PFSK-1 (cell line): Measurements from ENCODE around the gene ELOVL6.

ENCODE experiments used
- FOXP2 ChIP-seq: optimal IDR thresholded peaks from 2 replicates; pipeline ENCODE3; 2011; ENCODE audit warnings: borderline replicate concordance, control low read depth, inconsistent platforms; ENCODE audit not compliant: insufficient read depth; ENCODE audit errors: extremely low read length, extremely low read depth
- POLR2AphosphoS5 ChIP-seq: IDR thresholded peaks from 2 replicates; pipeline ENCODE4 v1.6.1; 2012; ENCODE audit warnings: low read depth, mild to moderate bottlenecking, control low read depth, low read length, moderate library complexity
- SIN3A ChIP-seq: IDR thresholded peaks from 2 replicates; pipeline ENCODE4 v1.6.1; 2012; ENCODE audit warnings: mild to moderate bottlenecking, low read length, moderate library complexity, borderline replicate concordance; ENCODE audit not compliant: insufficient read depth
- TAF1 ChIP-seq: IDR thresholded peaks from 2 replicates; pipeline ENCODE4 v1.6.1; 2012; ENCODE audit warnings: low read length, control low read depth, borderline replicate concordance; ENCODE audit not compliant: insufficient read depth
- TF ChIP-seq, protein P1 (sequence below), 2 experiments: IDR thresholded peaks; 2 replicates each; pipeline versions ENCODE4 v1.6.1 to v1.8.0; 2011 to 2012; ENCODE audit warnings: low read depth in 2 of 2, low read length in 2 of 2, control low read depth in 1 of 2, inconsistent platforms in 1 of 2, mild to moderate bottlenecking in 1 of 2, moderate library complexity in 1 of 2; ENCODE audit not compliant: insufficient read depth in 1 of 2

Gene ELOVL6

GRCh38 chr4:110074570-110074969 is 123.8 kb downstream of the ELOVL6 start:
- TF ChIP-seq FOXP2 (no peak), POLR2AphosphoS5 (no peak), TAF1 (no peak), SIN3A (no peak)
- TF ChIP-seq, protein P1, sequence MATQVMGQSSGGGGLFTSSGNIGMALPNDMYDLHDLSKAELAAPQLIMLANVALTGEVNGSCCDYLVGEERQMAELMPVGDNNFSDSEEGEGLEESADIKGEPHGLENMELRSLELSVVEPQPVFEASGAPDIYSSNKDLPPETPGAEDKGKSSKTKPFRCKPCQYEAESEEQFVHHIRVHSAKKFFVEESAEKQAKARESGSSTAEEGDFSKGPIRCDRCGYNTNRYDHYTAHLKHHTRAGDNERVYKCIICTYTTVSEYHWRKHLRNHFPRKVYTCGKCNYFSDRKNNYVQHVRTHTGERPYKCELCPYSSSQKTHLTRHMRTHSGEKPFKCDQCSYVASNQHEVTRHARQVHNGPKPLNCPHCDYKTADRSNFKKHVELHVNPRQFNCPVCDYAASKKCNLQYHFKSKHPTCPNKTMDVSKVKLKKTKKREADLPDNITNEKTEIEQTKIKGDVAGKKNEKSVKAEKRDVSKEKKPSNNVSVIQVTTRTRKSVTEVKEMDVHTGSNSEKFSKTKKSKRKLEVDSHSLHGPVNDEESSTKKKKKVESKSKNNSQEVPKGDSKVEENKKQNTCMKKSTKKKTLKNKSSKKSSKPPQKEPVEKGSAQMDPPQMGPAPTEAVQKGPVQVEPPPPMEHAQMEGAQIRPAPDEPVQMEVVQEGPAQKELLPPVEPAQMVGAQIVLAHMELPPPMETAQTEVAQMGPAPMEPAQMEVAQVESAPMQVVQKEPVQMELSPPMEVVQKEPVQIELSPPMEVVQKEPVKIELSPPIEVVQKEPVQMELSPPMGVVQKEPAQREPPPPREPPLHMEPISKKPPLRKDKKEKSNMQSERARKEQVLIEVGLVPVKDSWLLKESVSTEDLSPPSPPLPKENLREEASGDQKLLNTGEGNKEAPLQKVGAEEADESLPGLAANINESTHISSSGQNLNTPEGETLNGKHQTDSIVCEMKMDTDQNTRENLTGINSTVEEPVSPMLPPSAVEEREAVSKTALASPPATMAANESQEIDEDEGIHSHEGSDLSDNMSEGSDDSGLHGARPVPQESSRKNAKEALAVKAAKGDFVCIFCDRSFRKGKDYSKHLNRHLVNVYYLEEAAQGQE (IDR thresholded peaks at IDR 0.05; ENCODE audit: insufficient read depth in 1 of 2, low read depth in 2 of 2, low read length in 2 of 2) = no peak

DNA sequence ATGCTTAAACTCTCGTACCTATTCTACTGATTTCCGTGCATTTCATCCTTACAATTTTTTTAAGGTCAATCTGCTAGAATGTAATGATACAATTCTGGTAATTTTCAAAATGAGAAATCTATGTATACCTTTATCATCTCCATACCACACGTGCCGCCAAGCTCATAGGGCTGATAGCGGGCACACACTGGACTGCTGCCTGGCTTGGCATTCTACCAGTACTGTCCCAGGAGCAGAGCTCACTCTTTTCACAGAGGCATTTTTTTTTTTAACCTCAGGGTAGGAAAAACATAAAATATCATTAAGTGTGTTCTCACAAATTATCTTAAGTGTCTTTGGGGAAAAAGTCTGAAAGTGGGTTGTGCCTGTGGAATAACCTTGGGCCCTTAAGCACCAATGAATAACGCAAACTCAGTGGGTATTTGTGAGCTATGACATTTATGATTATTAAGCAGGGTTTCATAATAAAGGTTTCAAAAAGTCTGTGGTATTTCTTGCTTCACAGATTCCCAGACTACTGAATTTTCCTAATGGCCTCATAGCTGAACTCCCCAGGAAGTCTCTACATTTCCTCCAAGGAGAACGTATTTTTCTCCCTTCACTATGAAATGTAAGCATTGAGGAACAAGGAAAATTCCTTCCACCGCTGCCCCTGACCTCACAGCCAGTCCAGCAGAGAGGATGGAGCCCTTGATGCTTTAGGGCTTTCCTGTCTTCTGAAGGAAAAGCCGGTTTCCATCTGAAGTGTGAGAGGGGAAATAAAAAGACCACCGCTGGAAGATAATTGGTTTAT is 125.2 kb downstream of the ELOVL6 start:
- no peak for TF ChIP-seq POLR2AphosphoS5
- TF ChIP-seq, protein P1 (IDR thresholded peaks at IDR 0.05; ENCODE audit: insufficient read depth in 1 of 2, low read depth in 2 of 2, low read length in 2 of 2) = no peak
- TF ChIP-seq FOXP2 = no peak
- TF ChIP-seq SIN3A = no peak
- TF ChIP-seq TAF1 = no peak

GRCh38 chr4:110071466-110071865 is 126.9 kb downstream of the ELOVL6 start:
- TF ChIP-seq, protein P1 (IDR thresholded peaks at IDR 0.05; ENCODE audit: insufficient read depth in 1 of 2, low read depth in 2 of 2, low read length in 2 of 2) = no peak
- no peak for TF ChIP-seq POLR2AphosphoS5
- TF ChIP-seq SIN3A = no peak
- no peak for TF ChIP-seq FOXP2

DNA sequence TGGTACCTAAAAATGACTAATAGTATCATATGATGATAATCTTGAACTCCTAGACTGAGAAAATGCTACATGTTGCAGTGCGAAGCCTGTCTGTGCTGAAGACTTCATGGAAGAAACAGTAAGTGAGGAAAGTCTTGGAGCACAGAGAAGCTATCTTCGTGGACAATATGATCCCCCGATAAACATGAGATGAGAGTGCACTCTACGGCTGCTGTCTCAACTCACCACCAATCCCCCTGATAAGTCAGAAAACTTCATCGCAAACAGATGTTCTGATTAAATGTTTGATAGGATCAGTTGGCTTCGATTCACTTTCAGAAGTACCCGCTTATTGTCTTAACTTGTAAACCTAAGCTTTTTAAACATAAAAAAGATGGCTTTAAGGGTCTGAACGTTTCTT is 130.2 kb downstream of the ELOVL6 start:
- TF ChIP-seq, protein P1 (IDR thresholded peaks at IDR 0.05; ENCODE audit: insufficient read depth in 1 of 2, low read depth in 2 of 2, low read length in 2 of 2) = no peak
- TF ChIP-seq SIN3A (no peak), TAF1 (no peak), FOXP2 (no peak), POLR2AphosphoS5 (no peak)

DNA sequence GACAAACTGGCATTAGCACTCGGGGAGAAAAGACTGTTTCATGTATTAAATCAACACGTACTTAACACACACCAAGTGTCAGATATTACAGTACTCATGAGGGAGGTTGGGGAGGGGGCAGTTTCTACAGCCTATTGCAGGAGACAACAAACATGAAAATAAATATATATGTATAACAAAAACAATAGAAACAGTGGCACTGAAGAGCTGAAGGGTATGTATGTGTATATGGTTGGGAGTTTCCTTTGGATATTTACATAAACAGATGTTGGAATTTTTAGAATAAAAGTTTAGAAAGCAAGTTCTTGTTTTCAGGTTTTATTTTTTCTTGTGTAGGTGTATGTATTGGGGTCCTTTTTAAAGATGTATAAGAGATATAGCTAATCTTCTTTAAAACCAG is 133.5 kb downstream of the ELOVL6 start:
- TF ChIP-seq TAF1 (no peak), FOXP2 (no peak), POLR2AphosphoS5 (no peak)
- TF ChIP-seq, protein P1 (IDR thresholded peaks at IDR 0.05; ENCODE audit: insufficient read depth in 1 of 2, low read depth in 2 of 2, low read length in 2 of 2) = no peak
